Neural cell (in vitro differentiated cells): ENCODE measurements around the gene OR6V1.

Experiments used
- EP300 ChIP-seq: fragments of 450-650 bp; conservative IDR thresholded peaks from 2 replicates; pipeline ENCODE4 v1.6.1; 2014; ENCODE audit warnings: antibody characterized with exemption, mild to moderate bottlenecking, moderate library complexity; ENCODE audit not compliant: poor library complexity, severe bottlenecking
- EZH2 ChIP-seq: fragments of 200-600, 300-800 bp; shearing (Covaris generic), sonication (generic); IDR thresholded peaks from 2 replicates; pipeline ENCODE4 v1.6.1; 2014; ENCODE audit warnings: antibody characterized with exemption, low read length, borderline replicate concordance, mild to moderate bottlenecking; ENCODE audit not compliant: insufficient read depth, poor library complexity, severe bottlenecking
- MXI1 ChIP-seq: fragments of 450-650 bp; conservative IDR thresholded peaks from 2 replicates; pipeline ENCODE4 v1.6.1; 2014; ENCODE audit warnings: antibody characterized with exemption, mild to moderate bottlenecking; ENCODE audit not compliant: poor library complexity, severe bottlenecking
- POLR2AphosphoS5 ChIP-seq: IDR thresholded peaks from 2 replicates; pipeline ENCODE4 v1.6.1; 2012
- RAD21 ChIP-seq: fragments of 450-650 bp; conservative IDR thresholded peaks from 2 replicates; pipeline ENCODE4 v1.6.1; 2014; ENCODE audit warnings: antibody characterized with exemption, mild to moderate bottlenecking, moderate library complexity
- SMC3 ChIP-seq: fragments of 450-650 bp; conservative IDR thresholded peaks from 2 replicates; pipeline ENCODE4 v1.6.1; 2014; ENCODE audit warnings: antibody characterized with exemption, mild to moderate bottlenecking, moderate library complexity; ENCODE audit not compliant: poor library complexity
- TAF1 ChIP-seq: IDR thresholded peaks from 2 replicates; pipeline ENCODE4 v1.6.1; 2012; ENCODE audit warnings: low read depth
- TF ChIP-seq, protein P1 (sequence below): fragments of 450-650 bp; IDR thresholded peaks from 2 replicates; pipeline ENCODE4 v1.5.1; 2014; ENCODE audit warnings: antibody characterized with exemption, mild to moderate bottlenecking, moderate library complexity; ENCODE audit not compliant: poor library complexity, severe bottlenecking
- TF ChIP-seq, protein P2 (sequence below): IDR thresholded peaks from 2 replicates; pipeline ENCODE4 v1.6.1; 2012; ENCODE audit warnings: borderline replicate concordance

DNA sequence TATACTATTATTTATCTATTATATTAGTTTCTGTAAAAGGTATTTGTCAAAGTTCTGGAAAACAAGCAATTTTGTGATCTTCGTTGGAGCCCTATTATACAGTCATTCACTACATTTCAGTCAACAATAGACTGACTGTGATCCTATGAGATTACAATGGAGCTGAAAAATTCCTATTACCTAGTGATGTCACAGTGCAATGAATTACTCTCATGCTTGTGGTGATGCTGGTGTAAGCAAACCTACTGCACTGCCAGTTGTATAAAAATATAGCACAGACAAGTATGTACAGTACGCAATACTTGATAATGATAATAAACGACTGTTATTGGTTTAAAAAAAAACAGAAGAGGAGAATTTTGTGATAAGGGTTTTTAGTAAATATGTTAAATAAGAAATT, 21.4 kb downstream of the OR6V1 start:
- TF ChIP-seq TAF1 (no peak), EZH2 (no peak), POLR2AphosphoS5 (no peak), EP300 (no peak), RAD21 (no peak), SMC3 (no peak), MXI1 (no peak)
- TF ChIP-seq, protein P1, sequence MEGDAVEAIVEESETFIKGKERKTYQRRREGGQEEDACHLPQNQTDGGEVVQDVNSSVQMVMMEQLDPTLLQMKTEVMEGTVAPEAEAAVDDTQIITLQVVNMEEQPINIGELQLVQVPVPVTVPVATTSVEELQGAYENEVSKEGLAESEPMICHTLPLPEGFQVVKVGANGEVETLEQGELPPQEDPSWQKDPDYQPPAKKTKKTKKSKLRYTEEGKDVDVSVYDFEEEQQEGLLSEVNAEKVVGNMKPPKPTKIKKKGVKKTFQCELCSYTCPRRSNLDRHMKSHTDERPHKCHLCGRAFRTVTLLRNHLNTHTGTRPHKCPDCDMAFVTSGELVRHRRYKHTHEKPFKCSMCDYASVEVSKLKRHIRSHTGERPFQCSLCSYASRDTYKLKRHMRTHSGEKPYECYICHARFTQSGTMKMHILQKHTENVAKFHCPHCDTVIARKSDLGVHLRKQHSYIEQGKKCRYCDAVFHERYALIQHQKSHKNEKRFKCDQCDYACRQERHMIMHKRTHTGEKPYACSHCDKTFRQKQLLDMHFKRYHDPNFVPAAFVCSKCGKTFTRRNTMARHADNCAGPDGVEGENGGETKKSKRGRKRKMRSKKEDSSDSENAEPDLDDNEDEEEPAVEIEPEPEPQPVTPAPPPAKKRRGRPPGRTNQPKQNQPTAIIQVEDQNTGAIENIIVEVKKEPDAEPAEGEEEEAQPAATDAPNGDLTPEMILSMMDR = no peak
- TF ChIP-seq, protein P2, sequence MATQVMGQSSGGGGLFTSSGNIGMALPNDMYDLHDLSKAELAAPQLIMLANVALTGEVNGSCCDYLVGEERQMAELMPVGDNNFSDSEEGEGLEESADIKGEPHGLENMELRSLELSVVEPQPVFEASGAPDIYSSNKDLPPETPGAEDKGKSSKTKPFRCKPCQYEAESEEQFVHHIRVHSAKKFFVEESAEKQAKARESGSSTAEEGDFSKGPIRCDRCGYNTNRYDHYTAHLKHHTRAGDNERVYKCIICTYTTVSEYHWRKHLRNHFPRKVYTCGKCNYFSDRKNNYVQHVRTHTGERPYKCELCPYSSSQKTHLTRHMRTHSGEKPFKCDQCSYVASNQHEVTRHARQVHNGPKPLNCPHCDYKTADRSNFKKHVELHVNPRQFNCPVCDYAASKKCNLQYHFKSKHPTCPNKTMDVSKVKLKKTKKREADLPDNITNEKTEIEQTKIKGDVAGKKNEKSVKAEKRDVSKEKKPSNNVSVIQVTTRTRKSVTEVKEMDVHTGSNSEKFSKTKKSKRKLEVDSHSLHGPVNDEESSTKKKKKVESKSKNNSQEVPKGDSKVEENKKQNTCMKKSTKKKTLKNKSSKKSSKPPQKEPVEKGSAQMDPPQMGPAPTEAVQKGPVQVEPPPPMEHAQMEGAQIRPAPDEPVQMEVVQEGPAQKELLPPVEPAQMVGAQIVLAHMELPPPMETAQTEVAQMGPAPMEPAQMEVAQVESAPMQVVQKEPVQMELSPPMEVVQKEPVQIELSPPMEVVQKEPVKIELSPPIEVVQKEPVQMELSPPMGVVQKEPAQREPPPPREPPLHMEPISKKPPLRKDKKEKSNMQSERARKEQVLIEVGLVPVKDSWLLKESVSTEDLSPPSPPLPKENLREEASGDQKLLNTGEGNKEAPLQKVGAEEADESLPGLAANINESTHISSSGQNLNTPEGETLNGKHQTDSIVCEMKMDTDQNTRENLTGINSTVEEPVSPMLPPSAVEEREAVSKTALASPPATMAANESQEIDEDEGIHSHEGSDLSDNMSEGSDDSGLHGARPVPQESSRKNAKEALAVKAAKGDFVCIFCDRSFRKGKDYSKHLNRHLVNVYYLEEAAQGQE = no peak
